Hematopoietic multipotent progenitor cell treated with erythropoietin and hydrocortisone succinate and interleukin-3 and kit ligand, for 4 days (in vitro differentiated cells): ENCODE measurements around the gene ZFYVE28.

Experiments
- DNase-seq: peaks from one replicate; pipeline ENCODE4 v3.0.0-alpha.2; 2015

The ZFYVE28 gene

GRCh38 chr4:2256156-2256731 is 162.2 kb downstream of the ZFYVE28 start:
- no peak for DNase-seq

- no peak for DNase-seq
These were observed 162.8 kb downstream of the ZFYVE28 start for GRCh38 chr4:2255501-2256155.

- DNase-seq, result no peak
These were observed 163.6 kb downstream of the ZFYVE28 start for GRCh38 chr4:2254665-2255500.

- no peak for DNase-seq
These were observed 165.0 kb downstream of the ZFYVE28 start for GRCh38 chr4:2253160-2254084.

- no peak for DNase-seq
These were observed 165.8 kb downstream of the ZFYVE28 start for GRCh38 chr4:2252530-2253091.

- DNase-seq, result no peak
These were observed 166.5 kb downstream of the ZFYVE28 start for GRCh38 chr4:2251795-2252529.

GRCh38 chr4:2251073-2251794 is 167.2 kb downstream of the ZFYVE28 start:
- no peak for DNase-seq

- no peak for DNase-seq
These were observed 167.9 kb downstream of the ZFYVE28 start for GRCh38 chr4:2250357-2251072.

GRCh38 chr4:2249526-2250356 is 168.7 kb downstream of the ZFYVE28 start:
- DNase-seq, result no peak

GRCh38 chr4:2248821-2249261 is 169.6 kb downstream of the ZFYVE28 start:
- DNase-seq, result no peak

- no peak for DNase-seq
These were observed 170.2 kb downstream of the ZFYVE28 start for GRCh38 chr4:2248044-2248780.

GRCh38 chr4:2247128-2248043 is 171.1 kb downstream of the ZFYVE28 start:
- no peak for DNase-seq

- DNase-seq, result no peak
These were observed 171.9 kb downstream of the ZFYVE28 start for GRCh38 chr4:2246384-2247127.

- no peak for DNase-seq
These were observed 172.6 kb downstream of the ZFYVE28 start for GRCh38 chr4:2245787-2246275.

- no peak for DNase-seq
These were observed 173.2 kb downstream of the ZFYVE28 start for GRCh38 chr4:2245057-2245786.
